D721Med (cell line): ENCODE results near the gene ANTXR2.

Experiments
- DNase-seq: peaks from one replicate; pipeline ENCODE4 v3.0.0; 2011; ENCODE audit warnings: low spot score; ENCODE audit not compliant: insufficient read length
- FAIRE-seq: peaks from 2 replicates; lab custom pipeline; 2011; peaks lifted over from hg19 to GRCh38; lab: Jason Lieb, UNC
- TF ChIP-seq, protein P1 (sequence below): IDR thresholded peaks from 2 replicates; pipeline ENCODE4 v1.5.1; 2012; ENCODE audit warnings: mild to moderate bottlenecking, control low read depth; ENCODE audit not compliant: insufficient read depth; ENCODE audit errors: missing control alignments

ANTXR2 gene

GRCh38 chr4:80075995-80076675 lies 3.1 kb upstream of the ANTXR2 start:
- TF ChIP-seq, protein P1, sequence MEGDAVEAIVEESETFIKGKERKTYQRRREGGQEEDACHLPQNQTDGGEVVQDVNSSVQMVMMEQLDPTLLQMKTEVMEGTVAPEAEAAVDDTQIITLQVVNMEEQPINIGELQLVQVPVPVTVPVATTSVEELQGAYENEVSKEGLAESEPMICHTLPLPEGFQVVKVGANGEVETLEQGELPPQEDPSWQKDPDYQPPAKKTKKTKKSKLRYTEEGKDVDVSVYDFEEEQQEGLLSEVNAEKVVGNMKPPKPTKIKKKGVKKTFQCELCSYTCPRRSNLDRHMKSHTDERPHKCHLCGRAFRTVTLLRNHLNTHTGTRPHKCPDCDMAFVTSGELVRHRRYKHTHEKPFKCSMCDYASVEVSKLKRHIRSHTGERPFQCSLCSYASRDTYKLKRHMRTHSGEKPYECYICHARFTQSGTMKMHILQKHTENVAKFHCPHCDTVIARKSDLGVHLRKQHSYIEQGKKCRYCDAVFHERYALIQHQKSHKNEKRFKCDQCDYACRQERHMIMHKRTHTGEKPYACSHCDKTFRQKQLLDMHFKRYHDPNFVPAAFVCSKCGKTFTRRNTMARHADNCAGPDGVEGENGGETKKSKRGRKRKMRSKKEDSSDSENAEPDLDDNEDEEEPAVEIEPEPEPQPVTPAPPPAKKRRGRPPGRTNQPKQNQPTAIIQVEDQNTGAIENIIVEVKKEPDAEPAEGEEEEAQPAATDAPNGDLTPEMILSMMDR = no peak
- DNase-seq (no peak), FAIRE-seq (no peak)

- FAIRE-seq (no peak), DNase-seq (no peak)
- TF ChIP-seq, protein P1 = no peak
These were observed 1.6 kb upstream of the ANTXR2 start for GRCh38 chr4:80074651-80075050.

DNA sequence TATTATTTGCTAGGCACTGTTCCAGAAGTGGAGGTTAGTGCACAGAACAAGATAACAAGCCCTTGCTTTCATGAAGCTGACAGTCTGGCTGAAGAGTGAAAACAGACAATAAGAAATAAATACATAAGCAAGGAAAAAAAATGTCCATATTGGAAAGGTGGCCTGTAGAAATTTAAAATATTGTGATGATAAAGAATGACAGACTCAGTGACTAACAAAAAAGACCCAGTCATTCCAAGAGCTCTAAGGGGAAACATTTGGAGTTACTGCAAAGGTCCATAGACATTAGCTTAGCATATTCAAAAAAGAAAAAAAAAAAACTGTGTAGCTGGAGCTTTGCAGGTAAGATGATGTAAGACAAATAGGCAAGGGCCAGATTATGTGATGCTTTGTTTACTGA lies 1.0 kb upstream of the ANTXR2 start:
- no peak for DNase-seq
- TF ChIP-seq, protein P1 = no peak
- no peak for FAIRE-seq

GRCh38 chr4:80073473-80074008 lies 512 bp upstream of the ANTXR2 start:
- TF ChIP-seq, protein P1 = no peak
- FAIRE-seq = no peak
- DNase-seq = no peak

GRCh38 chr4:80072228-80072743 lies 743 bp downstream of the ANTXR2 start:
- TF ChIP-seq, protein P1 = no peak
- no peak for FAIRE-seq
- DNase-seq = peak; percentile 20

GRCh38 chr4:80071604-80072227 lies 1.3 kb downstream of the ANTXR2 start:
- TF ChIP-seq, protein P1 = no peak
- DNase-seq (no peak), FAIRE-seq (no peak)
